GM18508 (cell line): ENCODE results near the gene MBP.
"Not testable (repeated sequence)": the region's sequence is repeated elsewhere in the genome, so short reads cannot be mapped to it uniquely, and the experiment has no call there.

ENCODE experiments used
- ATAC-seq: cut with Tn5 transposase; IDR thresholded peaks from one replicate; pipeline ENCODE4 v1.9.1; 2021; ENCODE audit warnings: moderate number of reproducible peaks; ENCODE audit not compliant: insufficient read depth, unreplicated experiment

The MBP gene

GRCh38 chr18:77035380-77036187, 97.0 kb downstream of the MBP start:
- ATAC-seq: no peak

DNA sequence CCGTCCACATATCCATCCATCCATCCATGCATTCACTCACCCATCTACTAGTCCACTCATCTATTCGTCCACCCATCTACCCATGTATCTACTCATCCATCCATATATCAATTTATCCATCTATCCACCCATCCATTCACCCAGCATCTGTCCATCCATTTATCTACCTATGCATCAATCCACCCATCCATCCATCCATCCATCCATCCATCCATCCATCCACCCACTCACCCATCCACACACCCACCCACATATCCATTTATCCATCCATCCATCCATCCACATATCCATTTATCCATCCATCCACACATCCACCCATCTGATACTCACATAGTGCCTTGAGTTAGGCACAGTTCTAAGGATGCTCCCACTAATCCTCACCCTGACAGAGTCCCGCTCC, 99.0 kb downstream of the MBP start:
- ATAC-seq: no peak

DNA sequence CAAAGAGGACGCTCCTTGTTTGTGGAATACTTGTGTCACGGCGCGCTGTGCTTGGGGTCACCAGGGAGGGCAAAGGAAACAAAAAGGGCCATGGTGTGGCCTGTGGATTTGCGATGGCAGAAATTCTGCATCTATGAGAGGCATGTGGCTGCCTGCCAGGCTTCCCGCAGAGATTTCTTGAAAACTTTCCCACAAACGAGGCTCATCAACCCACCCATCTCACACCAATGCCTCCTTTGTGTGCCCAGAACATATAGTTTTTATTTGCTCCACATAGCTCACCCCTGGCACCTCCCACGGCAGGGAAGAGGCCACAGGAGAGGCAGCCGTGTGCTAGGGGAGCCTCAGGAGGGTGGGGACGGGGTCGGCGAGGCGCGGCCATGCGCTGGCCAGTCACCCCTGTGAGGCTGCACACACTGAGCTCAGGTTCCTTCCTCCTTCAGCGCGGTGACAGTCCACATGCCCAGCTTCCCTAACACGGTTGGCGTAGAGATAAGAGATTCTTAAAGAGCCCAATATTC, 100.3 kb downstream of the MBP start:
- no peak for ATAC-seq

- no peak for ATAC-seq
Measured at GRCh38 chr18:77031662-77032061, 100.9 kb downstream of the MBP start.

DNA sequence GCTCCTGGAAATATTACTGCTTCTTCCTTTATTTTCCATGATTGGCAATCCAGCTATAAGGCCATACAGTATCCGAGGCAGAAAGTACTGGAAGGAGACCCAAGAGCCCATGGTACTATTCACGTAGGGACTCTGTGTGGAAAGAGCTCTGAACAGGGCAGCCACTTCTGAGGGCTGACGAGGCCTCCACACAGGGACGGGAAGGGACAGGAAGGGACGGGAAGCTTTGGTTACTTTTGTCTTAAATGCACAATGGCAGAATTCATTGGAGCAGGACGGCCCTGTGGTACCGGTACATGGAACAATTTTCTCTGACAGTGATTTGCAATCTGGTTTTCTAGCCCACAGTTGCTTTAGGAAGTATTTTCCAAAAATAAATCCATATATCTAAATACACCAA, 102.4 kb downstream of the MBP start:
- no peak for ATAC-seq

GRCh38 chr18:77025831-77026363, 106.7 kb downstream of the MBP start:
- no peak for ATAC-seq

DNA sequence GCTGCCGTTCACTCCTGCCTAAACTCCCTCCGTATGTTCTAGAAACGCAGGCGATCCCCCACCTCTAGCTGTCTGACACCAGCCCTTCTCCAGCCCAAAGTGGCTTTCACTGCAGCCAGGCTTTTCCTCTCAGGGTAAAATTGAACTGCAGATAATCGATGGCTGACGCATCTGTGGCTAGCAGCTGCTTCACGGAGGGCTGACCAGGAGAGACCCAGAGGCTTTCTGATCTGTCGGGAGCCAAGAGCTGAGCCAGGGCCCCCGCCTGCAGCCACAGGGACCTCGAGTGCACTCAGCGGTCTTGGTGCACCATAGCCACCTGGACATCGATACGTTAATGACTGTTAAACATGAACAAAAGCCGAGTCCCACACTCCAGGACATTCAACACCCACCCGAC, 107.5 kb downstream of the MBP start:
- no peak for ATAC-seq

- ATAC-seq: no peak
Measured at GRCh38 chr18:77024476-77024875, 108.1 kb downstream of the MBP start.

GRCh38 chr18:77023102-77023782, 109.3 kb downstream of the MBP start:
- no peak for ATAC-seq

DNA sequence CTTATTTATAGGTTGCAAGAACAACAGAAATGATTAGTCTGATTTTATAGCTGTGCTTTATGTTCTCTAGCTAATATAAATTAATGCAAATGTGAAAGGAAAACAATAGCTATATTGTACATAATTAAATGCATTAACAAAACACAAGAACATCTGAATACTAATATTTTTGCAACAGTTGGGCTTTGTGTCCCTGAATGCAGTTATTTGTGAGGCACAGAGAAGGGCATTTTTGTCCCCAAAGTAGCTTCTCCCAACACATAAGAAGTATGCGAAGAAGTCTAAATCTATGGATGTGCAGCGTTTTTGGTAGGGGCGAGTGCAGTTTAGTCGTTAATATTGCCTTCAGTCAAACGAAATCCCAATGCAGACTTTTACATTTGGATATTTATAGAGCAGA, 110.0 kb downstream of the MBP start:
- ATAC-seq: no peak

DNA sequence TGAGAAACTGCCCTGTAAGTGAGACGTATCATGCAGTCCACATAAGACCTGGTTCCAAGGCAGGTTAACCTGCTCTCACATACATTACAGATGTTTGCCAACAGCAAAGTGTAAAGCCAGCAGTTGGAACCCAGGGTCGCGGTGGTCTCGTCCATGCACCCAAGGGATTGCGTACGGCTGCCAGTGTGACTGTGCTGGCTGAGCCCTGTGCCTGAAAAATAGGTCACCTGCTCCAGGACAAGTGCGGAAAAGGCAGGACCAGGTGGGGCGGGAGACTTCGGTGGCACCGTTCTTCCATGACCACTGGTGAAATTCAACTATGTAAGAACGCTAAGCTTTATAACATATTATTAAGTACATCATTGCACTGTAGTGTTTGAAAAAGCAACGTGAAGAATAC, 110.5 kb downstream of the MBP start:
- ATAC-seq: no peak

GRCh38 chr18:77021478-77021877, 111.1 kb downstream of the MBP start:
- ATAC-seq: not testable (repeated sequence)

GRCh38 chr18:77021075-77021474, 111.5 kb downstream of the MBP start:
- ATAC-seq: no peak

DNA sequence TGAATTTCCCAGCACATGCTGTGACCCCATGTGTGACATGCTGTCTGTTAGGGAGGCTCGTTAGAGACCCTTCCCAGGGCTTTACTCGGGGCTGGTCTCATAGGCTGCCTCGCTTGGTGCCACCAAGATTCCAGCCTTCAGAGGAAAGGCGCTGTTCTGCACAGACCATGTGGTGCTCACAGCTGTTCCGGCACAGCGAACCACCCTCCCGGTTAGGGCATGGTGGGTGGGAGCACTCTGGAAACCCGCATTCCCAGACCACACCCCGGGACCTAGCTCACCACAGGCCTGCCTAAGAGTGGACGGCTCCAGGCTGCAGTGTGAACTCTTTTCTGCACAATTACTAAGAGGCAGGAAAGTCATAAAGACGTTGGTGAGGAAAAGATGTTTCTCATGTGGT, 112.0 kb downstream of the MBP start:
- no peak for ATAC-seq

GRCh38 chr18:77019641-77020040, 112.9 kb downstream of the MBP start:
- ATAC-seq: no peak

GRCh38 chr18:77018650-77019049, 113.9 kb downstream of the MBP start:
- ATAC-seq: not testable (repeated sequence)

DNA sequence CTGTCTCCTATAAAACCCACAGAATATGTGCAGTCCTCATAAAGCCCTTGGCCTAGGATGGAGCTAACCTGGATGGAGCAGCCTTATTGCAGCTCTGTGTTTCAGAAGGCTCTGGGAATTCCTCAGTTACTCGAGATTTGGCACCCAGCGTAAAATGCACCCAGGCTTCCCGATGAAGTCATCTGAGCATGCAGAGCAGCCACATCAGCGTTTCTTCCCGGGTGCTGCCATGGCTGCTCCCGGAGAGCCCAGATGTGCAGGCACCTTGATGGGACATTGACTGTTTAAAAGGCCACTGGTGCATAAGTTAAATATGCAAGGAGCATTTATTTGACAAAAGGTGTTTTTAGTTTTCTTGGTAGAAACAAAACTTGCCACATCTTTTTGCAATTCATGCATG, 115.2 kb downstream of the MBP start:
- ATAC-seq: no peak

DNA sequence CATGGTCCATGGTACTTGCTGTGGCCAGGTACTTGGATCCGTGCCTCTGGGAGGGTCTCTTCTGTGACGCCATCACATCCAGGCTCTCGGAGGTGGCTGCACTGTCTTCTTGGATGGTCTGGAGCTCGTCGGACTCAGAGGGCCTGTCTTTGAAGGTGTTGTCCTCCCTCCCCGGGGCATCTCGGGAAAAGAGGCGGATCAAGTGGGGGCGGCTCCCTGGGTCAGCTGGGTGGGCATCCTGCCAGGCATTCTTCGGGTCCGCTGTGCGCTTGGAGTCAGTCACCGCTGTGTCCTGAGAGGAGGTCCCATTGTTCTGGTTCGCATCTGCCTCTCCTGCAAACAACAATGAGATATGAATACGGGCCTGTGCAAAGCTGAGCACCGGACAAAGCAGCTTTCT, 115.6 kb downstream of the MBP start:
- no peak for ATAC-seq

DNA sequence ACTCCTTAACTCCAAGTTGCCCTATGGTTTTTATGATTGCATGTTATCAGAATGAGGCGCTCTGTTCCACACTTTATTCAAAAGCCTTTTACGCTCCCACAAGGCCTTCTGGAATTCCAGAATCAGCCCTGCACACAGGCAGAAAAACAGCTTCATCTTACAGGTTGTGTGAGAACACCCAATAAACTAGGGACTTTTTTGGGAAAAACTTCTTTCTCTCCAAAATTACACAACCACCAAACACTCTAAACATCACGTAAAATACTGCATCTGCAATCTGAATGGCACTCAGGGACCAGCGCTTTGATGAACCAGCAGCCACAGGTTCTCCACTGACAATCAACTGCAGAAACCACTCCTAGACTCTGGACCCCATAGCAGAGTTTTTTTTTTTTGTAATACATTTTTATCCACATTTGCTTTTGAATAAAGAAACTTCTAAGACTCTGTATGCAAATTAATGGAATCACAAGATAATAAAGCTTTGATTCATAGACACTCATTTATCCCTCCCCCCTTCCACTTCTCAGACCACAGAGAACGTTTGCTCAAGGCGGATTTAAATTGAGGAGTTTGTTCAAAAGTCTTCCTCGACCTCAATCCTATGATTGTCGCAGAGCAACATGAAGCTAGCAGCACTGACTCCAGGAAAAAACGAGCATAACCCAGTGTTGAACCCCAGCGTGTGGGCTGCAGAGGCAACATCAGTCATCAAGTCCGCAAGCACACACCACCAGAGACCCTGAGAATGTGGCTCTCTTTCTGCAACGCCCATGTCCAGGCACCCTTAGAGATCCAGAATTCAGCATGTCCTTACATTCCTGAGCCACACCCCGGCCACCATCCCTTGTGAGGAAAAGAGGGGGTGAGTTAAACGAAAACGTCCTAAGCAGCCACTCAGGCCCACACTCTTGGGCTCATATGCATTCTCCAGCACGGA, 116.5 kb downstream of the MBP start:
- ATAC-seq: no peak

DNA sequence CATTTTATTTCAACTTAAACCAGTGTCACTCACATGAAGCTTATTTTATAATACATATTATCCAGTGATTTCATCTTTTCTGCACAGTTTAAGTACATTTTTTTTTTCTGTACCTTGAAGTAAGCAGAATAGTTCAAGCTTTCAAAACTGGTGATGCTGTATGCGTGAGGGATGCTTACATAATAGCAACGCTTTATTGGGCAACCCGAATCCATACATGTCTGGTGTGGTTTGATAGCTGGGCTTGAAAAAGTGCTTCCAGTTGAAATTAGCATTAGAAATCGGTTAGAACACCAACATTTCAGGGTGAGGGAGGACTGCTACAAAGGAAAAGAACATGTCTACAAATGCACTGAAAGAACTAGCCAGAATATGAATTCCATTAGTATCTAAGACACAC, 117.4 kb downstream of the MBP start:
- no peak for ATAC-seq
